C1 segment of cervical spinal cord (tissue), 14 donors: Measurements from ENCODE around the gene SCN1B.

Experiments used
- DNase-seq, 14 donors: peaks; one replicate each; lab custom pipeline; 2025; lab: John Stamatoyannopoulos, UW

Gene SCN1B

DNA sequence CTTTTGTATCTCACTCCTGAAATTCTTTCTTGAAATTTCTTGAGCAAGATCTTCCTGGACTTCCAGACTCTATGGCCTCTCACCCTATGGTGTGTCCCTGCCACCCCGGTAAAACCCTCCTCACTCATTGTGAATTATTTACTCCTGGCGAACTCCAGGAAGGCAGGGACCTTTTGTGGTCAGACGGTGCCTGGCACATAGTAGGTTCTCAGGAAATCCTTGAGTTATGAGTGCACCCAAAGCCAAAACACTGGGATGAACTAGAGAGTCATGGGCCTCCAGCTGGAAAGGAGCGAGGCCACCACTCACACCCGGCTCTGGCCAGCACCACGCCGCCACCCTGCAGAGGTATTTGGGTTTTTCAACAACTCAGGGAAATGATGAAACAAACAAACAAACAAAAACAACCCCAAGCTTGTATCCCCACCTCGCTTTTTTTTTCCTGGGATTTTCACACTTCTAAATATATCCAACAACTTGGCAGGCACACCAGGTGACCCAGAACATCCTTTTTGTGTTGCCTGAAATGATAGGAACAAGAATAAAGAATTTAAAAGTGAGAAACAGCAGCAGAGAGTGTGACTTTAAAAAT lies 22.4 kb downstream of the SCN1B start:
- peak in 1 of 14 donors; percentile 52 for DNase-seq

DNA sequence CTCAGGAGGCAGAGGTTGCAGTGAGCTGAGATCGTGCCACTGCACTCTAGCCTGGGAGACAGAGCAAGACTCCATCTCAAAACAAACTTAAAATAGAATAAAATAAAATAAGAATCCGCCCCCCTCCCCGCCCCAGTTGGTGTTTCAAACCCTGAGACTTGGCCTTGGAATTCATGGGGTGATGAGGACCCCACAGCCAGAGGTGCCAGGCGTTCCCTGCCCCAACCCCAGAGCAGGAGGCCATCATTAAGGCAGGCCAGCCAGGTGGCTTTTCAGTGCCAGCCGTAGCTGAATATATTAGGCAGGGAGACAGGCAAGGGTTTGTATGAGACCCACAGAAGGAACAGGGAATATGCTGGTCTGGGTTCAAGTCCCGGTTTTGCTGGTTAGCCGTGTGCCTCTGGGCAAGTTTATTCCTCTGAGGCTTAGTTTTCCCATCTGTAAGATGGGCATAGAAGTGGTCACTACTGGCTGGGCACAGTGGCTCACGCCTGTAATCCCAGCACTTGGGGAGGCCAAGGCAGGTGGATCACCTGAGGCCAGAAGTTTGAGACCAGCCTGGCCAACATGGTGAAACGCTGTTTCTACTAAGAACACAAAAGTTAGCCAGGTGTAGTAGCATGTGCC lies 23.5 kb downstream of the SCN1B start:
- no peak for DNase-seq

DNA sequence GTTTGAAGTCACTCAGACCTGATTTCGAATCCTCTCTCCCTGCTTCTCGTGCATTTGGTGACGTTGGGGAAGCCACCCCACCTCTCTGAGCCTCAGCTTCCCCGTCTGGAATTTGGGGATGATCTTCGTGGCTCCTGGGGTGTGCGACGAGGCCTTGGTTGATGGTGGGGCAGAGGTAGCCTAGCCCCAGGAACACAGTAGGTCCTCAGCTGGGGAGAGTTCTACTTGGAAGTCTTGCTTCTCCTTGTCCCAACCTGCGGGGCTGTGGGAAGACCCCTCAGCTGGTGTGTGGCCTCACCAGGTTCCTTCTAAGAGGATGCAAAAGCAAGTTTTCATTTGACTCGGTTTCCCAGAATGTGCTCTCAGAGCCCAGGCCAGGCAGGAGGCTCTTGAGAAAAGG lies 24.4 kb downstream of the SCN1B start:
- no peak for DNase-seq

DNA sequence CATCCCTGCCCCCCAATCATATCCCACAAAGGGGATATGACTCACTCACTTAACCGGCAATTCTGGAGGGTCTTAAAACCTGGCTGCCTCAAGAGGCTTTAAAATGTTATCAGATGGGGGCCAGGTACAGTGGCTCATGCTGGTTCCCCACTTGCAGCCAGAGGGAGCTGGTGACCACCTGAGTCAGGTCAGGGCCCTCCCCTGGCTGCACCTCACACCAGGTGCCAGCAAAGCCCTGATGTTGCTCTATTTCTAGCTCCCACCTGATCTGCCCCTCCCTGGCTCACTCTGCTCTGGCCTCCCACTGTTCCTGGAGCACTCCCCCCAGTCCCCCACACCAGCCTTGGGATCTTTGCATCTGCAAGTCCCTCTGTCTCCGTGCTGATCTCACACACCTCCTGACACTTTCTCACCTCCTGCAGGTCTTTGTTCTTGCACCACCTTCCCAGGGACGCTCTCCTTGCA lies 25.5 kb downstream of the SCN1B start:
- DNase-seq: peak in 1 of 14 donors; percentile 57

DNA sequence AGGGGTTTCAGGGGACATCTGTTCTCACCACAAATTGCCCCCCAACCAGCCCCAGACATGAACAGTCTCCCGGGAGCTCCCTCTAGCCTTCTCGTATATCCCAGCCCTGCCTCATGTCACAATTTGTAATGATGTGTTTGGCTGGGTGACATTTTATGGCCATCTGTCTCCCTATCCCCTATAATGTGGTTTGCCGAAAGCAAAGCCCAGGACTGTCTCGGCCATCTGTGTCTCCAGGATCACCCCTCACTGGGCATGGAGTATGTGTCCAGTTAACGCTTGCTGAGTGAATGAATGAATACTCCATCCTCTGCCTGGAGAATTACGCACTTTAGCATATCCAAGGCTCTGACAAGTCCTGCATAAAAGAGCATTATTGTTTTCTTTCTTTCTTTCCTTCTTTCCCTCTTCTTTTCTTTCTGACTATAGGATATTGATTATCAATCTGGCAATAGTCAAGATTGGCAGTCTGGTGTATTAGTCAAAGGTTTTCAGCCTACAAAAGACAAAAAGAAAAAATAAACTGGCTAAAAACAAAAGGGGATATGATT lies 26.3 kb downstream of the SCN1B start:
- peak in 1 of 14 donors; percentile 92 for DNase-seq

DNA sequence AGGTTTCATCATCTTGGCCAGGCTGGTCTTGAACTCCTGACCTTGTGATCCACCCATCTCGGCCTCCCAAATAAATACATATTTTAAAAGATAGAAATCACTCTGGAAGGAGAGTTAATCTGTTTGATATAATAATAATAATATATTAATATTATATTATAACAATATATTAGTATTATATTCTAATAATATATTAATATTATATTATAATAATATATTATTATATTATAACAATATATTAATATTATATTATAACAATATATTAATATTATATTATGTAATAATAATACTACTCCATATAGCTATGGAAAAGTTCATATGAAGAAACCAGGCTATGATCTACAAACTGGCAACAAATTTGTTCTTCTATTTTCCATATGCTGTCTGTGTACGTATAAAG lies 28.1 kb downstream of the SCN1B start:
- DNase-seq: no peak

DNA sequence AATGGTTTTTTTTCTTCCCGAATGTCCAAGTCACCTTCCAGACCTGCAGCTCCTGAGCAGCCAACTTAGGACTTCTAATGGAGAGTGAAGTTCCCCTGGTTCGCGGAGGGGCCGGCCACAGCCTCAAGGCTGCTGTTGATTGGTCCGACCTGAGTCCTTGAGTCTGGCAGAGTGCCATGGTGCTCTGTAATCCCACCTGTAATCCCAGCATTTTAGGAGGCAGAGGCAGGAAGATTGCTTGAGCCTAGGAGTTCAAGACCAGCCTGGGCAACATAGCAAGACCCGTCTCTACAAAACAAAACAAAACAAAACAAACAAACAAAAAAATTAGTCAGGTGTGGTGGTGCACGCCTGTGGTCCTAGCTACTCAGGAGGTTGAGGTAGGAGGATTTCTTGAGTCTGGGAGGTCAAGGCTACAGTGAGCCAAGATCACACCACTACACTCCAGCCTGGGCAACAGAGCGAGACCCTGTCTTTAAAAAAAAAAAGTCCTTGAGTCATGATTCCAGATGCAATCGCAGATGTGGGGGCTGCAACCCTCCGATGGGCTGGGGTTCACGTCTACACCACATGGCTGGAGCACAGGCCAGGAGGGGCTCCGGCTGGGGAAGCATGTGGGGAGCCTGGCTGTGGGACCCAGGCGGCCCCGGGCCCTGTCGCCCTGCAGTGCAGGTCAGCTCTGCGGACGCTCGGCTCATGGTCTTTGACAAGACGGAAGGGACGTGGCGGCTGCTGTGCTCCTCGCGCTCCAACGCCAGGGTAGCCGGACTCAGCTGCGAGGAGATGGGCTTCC lies 28.9 kb downstream of the SCN1B start:
- DNase-seq: no peak

DNA sequence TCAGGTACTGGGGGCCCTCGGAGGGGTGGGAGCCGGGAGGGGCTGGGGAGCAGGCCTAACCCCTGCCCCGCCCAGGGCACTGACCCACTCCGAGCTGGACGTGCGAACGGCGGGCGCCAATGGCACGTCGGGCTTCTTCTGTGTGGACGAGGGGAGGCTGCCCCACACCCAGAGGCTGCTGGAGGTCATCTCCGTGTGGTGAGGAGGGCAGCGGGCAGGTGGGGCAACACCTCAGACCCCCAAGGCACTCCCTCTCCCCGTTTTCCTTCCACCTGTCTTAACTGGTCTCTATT lies 29.5 kb downstream of the SCN1B start:
- no peak for DNase-seq

DNA sequence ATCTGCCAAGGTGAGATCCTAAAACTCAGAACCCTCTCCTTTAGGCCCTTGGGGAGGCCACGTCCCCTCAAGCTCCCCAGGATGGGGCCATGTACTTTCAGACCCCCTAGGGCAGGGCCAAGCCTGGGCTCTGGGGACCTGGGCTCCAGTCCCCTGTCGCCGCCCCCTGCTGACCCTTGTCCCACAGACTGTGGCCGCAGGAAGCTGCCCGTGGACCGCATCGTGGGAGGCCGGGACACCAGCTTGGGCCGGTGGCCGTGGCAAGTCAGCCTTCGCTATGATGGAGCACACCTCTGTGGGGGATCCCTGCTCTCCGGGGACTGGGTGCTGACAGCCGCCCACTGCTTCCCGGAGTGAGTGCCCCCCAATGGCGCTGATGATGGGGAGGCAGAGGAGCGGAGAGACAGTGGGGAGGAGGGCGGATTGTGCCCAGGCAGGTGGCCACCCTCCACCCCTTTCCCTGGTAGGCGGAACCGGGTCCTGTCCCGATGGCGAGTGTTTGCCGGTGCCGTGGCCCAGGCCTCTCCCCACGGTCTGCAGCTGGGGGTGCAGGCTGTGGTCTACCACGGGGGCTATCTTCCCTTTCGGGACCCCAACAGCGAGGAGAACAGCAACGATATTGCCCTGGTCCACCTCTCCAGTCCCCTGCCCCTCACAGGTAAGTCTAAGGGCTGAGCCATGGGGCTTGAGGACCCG lies 30.0 kb downstream of the SCN1B start:
- no peak for DNase-seq

DNA sequence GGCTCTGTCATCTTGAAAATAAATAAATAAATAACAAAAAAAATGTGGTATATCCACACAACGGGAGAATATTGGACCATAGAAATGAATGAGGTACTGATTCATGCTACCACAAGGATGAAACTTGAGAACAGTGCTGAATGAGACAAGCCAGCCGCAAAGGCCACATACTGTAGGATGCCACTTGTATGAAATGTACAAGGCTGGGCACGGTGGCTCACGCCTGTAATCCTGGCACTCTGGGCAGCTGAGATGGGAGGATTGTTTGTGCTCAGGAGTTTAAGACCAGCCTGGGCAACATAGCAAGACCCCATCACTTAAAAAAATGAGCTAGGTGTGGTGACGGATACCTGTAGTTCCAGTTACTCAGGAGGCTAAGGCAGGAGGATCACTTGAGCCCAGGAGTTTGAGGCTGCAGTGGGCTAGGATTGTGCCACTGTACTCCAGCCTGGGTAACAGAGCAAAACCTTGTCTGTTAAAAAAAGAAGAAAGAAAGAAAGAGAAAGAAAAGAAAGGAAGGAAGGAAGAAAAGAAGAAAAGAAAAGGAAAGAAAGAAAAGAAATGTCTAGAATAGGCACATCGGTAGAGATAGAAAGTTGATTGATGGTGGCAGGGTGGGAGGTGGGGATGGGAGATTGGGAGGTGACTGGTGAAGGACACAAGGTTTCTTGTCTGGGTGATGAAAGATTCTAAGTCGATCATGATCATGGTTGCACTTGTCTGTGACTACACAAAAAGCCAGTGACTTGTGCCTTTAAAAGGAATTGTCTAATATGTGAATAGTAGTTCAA lies 31.5 kb downstream of the SCN1B start:
- DNase-seq: no peak

DNA sequence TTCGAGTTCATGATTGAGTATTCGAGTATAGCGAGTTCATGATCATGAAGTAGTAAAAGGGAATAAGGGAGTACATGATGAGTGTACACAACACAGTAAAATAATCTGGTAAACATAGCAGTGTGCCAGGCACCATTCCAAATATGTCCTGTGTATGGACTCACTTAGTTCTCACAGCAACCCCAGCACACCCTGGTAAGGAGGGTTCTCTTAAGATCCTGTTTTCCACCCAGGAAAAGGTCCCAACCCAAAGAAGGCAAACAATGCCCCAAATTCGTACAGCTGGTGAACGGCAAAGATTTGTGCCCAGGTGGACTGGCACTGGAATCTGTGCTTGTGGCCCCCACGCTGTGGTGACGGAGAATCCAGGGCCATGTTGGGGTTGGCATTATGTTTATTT lies 32.7 kb downstream of the SCN1B start:
- no peak for DNase-seq

DNA sequence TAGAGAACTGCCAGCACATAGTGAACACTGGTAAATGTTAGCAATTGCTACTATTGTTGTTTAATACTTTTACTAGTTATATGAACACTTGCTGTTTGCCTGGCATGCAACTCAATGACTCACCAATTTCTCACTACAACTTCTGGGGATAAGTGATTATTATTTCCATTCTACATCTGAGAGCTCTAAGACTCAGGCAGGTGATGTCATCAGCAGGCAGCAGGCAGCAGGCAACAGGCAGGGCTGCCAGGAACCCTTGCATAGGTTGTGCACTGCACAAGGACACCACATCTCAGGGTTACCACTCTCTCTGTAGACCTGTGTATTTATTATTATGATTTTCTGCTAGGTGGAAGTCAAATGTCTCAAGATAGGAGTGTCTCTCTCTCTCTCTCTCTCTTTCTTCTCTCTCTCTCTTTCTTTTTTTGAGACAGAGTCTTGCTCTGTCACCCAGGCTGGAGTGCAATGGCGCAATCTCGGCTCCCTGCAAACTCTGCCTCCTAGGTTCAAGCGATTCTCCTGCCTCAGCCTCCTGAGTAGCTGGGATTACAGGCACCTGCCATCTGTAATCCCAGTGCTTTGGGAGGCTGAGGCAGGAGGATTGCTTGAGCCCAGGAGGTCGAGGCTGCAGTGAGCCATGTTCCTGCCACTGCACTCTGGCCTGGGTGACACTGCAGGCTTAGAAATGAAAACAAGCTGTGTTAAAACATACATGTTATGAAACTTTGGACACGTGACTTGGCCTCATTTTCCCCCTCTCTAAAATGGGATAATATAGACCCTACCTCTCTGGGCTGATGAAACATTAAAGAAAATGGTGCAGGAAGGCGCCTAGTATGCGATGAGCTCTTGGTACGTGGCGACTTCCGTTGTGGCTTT lies 33.9 kb downstream of the SCN1B start:
- DNase-seq: no peak

DNA sequence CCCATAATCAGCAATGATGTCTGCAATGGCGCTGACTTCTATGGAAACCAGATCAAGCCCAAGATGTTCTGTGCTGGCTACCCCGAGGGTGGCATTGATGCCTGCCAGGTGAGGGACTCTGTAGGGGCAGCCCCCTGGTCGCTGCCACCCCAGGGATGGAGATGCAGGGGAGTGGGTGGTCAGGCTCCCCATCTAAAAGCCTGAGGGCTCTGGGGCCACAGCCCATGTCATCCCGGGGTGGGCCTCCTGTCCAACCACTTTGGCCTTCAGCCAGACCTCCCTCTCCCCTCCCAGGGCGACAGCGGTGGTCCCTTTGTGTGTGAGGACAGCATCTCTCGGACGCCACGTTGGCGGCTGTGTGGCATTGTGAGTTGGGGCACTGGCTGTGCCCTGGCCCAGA lies 35.3 kb downstream of the SCN1B start:
- no peak for DNase-seq

DNA sequence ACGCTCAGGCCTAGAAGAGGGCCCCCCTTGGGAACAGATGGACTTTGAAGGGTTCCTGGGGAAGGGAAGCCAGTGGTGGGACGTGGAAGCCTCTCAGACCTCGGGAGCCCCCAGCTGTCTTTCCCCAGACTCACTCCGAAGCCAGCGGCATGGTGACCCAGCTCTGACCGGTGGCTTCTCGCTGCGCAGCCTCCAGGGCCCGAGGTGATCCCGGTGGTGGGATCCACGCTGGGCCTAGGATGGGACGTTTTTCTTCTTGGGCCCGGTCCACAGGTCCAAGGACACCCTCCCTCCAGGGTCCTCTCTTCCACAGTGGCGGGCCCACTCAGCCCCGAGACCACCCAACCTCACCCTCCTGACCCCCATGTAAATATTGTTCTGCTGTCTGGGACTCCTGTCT lies 35.9 kb downstream of the SCN1B start:
- DNase-seq: no peak

DNA sequence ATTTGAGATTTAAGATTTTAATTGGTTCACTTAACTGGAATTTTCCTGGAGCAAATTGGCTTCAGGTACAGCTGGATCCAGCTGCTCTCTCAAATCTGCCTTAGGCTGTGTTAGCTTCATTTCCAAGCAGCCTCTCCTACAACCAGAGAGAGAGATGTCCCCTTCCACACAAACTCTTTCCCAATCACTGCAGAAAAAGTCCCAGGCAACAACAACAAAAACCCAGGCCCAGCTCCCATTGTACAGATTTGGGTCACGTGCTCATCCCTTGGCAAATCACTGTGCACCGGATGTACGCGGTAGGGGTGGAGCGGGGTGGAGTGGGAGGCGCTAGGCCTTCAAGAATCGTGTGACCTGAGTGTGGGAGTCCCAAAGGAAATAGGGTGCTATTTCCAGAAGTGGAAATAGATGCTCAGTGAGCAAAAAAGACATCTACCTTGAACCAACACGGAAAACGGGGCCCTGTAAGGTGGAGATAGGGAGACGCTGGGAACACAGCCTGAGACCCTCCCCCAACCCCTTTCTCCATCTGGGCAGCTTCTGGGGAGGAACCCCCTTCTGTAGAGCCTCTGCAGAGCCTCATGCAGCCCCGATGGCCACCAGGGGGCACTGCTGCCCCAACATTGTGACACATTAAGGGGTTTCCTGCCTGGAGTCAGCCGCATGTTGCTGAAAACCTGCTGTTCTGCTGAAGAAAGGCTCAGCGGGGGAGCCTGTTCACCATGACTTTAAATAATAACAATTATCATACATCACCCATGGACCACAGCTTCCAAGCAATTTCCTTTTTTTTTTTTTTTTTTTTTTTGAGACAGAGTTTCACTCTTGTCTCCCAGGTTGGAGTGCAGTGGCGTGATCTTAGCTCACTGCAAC lies 36.7 kb downstream of the SCN1B start:
- peak in 12 of 14 donors; percentile 28 to 84 (median 70) for DNase-seq

DNA sequence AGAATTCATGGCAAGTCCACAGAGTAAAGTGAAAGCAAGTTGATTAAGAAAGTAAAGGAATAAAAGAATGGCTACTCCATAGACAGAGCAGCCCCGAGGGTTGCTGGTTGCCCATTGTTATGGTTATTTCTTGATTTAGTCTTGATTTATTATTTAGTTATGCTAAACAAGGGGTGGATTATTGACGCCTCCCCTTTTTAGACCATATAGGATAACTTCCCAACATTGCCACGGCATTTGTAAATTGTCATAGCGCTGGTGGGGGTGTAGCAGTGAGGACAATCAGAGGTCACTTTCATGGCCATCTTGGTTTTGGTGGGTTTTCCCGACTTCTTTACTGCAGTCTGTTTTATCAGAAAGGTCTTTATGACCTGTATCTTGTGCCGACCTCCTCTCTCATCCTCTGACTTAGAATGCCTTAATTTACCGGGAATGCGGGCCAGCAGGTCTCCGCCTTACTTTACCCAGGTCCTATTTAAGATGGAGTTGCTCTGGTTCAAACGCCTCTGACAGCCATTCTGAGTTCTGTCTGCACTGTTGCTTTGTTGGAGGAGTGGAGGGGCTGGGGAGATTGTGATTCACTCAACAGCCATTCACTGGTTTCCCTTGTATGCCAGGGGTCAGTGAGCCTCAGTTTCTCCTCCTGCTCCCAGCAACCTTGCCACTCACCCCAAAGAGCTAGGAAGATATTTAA lies 38.8 kb downstream of the SCN1B start:
- no peak for DNase-seq

DNA sequence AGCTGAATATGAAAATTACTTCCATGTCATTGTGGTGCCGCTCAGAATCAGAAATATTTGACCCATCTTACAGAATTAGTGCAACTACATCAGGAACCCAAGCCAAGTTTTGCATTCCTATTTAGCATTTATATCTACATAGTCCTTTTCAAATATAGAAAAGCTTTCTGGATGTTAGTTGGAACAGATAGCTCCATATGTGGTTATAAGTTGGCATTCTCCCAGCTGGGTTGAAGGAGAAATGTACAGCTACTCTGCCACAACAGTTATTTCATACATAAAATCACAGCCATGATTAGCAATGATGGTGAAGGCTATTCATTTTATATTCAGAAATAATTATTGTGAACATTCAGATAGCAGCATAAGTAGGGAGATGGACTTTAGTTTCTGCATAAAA lies 39.4 kb downstream of the SCN1B start:
- DNase-seq: no peak

DNA sequence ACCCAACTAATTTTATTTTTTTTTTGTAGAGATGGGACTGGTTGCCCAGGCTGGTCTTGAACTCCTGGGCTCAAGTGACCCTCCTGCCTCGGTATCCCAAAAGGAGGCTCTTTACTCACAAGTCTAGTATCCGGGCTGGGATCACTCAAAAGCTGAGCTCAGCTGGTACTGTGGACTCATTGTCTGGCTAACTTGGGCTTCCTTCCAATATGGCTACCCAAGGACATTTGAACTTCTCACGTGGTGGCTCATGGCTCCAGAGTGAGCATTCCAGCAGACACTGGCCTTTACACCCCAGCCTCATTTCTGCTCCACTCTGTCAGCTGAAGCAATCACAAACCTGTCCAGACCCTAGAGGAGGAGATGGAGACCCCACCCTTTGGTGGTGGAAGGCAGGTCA lies 40.2 kb downstream of the SCN1B start:
- DNase-seq: no peak

DNA sequence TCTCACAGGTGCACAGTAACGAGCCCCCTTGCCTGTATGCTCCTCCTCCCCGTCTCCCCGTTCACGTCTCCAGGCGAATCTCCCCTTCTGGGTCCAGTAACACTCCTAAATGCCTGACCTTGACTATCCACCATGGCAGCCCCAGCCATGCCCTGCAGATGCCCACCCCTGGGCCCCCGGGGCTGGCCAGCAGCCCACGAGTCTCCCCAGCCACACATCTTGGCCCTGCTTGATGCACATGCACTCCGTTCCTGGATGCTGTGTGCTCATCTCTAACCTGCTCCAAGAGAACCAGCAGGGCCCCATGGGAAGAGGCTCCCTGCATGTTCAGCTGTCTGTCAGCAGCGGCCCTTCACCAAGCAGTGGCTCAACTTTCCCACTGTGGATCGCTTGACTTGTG lies 43.2 kb downstream of the SCN1B start:
- no peak for DNase-seq
